GM21737 (cell line): ENCODE results near the gene ZCWPW2.

ENCODE experiments used
- ATAC-seq: cut with Tn5 transposase; IDR thresholded peaks from one replicate; pipeline ENCODE4 v1.9.1; 2021; ENCODE audit warnings: mild to moderate bottlenecking, moderate library complexity; ENCODE audit not compliant: unreplicated experiment

Gene ZCWPW2

DNA sequence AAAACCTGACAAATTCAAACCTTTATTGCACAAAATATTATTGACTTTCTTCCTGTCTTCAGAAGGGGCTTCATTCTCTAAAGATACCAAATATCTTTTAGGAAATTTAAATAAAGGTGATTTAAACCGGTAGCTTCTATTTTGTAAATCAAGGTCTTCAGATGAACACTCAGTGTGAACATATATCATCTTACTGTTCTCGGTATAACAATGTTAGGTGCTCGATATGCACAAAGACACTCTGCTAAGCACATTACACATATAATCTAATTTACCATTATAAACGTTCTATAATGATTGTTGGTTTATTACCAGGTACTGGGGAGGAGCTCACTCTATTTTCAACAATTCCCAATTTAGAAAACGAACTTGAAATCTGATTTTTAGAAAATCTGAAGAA lies 225.5 kb downstream of the ZCWPW2 start:
- no peak for ATAC-seq

DNA sequence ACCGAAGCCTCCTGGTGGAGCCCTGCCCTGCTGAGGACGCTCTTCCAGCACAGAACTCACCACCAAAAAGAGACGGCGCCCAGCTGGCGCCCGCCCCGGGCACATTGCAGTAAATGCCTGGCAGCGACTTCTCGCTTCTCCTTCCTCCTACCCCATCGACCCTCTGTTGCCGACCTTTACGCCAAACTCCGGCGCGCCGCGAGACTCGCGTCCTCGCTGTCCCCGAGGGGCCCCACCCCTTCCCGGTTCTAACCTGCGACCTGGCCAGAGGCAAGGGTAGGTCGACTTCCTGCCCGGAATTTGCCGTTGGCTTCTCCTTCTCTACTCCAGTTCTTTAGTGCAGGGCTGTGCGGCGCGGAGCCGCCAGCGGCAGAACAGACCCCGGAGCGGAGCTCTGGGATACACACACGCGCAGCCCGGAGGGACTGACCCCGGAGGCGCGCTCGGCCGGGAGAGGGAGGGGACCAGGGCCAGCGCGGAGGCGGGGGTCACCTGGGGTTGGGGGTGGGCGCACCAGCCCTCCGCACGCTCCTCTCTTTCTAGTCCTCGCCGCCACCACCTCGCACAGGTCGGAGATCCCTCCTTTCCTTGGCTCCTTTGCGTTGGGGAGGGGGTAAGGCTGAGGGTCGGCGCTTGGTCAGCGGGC lies 226.7 kb downstream of the ZCWPW2 start:
- ATAC-seq, result no peak
